ENCODE measurements around the gene HOXB6.
A peak's percentile ranks its signal among the peaks of the same experiment; 100 is the strongest.

The HOXB6 gene

GRCh38 chr17:48609033-48609432 lies 4.2 kb upstream of the HOXB6 start:
- no peak for DNase-seq

DNA sequence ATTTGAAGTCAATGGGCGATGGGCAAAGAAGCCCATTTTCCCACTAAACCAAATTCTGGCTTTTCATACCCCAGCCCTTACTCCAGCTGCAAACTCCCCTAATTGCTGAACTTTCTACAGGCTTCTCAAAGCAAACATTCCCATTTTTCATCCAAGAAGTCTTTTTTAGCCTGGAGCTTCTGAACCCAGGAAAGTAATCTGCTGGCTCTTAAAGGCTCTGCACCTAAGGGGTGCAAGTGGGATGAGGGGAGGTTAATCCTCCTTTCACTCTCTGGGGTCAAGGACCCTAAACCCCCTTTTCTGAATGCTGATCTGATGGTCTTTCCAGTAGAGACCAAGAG lies 3.7 kb upstream of the HOXB6 start:
- DNase-seq: no peak

DNA sequence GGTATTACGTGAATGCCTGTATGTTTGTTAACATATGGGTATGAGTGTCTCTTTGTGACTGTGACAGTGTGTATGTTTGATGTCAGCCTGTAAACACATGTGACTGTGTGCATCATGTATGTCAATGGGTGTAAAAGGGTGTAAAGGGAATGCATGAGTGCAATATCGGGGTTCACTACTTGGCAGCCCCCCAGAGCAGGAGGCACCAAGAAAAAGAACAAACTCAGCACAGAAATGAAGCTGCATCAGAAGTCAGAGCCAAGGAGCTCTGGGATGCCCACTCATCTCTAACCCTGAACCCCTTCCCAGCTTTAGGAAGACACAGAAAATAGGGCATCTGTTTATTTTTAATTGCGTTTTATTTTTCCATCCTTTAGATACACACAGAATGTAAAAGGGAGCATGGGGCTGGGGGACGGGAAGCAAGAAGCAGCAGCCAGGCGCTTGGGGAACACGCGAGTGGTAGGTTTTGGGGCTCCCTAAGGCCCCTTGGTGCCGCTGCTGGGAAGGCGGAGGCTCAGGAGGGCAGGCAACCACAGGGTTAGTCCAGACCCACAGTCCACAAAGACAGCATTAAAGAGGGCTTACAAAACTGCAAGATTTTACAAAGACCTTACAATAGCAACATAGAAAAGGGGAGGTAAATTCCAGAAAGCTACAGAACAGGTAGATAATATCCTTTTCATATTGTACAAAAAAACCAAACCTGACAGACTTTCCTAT lies 2.3 kb upstream of the HOXB6 start:
- no peak for DNase-seq

- no peak for DNase-seq
These were observed 1.5 kb upstream of the HOXB6 start for GRCh38 chr17:48605991-48606891.

DNA sequence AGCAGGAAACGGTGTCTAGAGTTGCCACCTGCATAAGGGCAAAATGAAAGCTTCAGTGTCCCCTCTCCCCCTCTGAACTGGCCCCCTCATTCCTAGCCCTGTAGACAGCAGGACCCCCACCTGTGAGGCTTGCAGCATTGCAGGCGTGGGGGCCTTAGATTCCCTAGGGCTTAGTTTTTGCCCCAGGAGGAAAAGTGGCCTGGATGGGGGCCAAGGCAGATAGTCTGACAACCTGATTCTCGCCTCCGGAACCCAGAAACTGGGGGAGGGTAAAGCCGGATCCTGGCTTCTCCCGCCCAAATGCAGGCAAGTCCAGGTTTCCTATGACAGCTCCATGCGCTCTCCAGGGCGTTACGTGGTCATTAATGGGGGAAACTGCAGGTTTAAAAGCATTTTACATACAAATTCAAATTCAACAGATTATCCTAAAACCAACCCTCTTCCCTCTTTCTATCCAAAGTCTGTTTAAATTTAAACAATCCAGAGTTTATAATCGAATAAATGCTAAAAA lies 678 bp upstream of the HOXB6 start:
- no peak for DNase-seq

- DNase-seq: no peak
These were observed 622 bp downstream of the HOXB6 start for GRCh38 chr17:48603959-48604769.

GRCh38 chr17:48601539-48602425 lies 3.0 kb downstream of the HOXB6 start:
- DNase-seq: no peak

- no peak for DNase-seq
These were observed 3.6 kb downstream of the HOXB6 start for GRCh38 chr17:48601207-48601538.

DNA sequence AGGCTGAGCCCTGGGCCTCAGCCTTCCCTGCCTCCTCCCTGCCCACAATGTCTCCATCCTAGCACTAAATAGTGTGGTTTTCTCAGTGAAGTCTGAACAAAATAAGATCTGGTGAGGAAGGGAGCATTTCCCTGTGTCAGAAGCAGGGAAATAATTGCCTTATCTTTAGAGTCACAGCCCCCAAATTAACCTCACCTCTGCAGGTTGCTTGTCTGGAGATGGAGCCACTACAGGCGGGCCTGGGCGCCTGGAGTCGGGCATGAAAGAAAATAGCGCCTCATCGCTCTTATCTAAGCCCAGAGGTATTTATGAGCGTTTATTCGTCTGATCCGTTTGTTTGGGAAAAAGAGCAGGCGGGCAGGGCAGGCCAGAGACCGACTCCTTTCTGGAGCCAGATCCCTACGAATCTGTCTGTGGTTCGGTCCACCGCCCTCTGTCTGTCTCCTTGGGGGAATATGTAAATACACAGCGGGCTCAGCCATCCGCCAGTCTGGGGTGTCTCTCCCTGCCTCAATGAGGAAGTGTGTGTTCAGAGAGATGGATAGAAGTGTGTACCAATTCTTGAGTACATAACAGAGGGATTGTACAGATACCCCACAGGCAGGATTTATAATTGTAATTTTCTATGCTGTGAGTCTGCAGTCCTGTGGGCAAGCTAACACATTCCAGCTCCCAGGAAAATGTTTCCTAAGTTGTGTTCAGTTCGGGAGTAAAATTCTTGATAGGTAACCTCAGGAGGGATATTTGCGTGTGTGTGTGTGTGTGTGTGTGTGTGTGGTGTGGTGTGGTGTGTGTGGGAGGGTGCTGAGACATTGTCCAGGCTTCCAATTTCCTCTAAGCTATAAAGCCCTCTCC lies 4.3 kb downstream of the HOXB6 start:
- no peak for DNase-seq

GRCh38 chr17:48599354-48599753 lies 5.4 kb downstream of the HOXB6 start:
- no peak for DNase-seq

DNA sequence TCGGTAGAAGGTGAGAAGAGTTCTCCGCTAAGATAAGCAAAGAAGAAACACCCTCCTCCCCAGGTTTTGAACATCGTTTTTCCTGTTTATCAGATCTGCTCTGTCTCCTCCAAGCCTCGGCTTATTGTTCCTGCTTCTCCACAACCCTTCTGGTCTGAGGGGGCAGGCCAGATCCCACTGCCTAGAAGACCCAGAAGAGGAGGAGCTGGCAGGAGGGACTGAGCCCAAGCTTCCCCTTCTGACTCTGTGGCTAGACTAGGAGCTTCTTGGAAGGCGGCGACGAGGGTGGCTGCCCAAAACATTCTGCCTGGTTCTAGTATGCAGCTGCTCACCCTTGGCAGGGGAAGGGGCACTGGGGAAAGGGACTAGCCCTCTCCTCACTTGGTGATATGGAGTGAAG lies 6.0 kb downstream of the HOXB6 start:
- DNase-seq: no peak

- peak; percentile 79 for DNase-seq
These were observed 6.8 kb downstream of the HOXB6 start for GRCh38 chr17:48597778-48598631.

GRCh38 chr17:48597528-48597777 lies 7.3 kb downstream of the HOXB6 start:
- DNase-seq: no peak

DNA sequence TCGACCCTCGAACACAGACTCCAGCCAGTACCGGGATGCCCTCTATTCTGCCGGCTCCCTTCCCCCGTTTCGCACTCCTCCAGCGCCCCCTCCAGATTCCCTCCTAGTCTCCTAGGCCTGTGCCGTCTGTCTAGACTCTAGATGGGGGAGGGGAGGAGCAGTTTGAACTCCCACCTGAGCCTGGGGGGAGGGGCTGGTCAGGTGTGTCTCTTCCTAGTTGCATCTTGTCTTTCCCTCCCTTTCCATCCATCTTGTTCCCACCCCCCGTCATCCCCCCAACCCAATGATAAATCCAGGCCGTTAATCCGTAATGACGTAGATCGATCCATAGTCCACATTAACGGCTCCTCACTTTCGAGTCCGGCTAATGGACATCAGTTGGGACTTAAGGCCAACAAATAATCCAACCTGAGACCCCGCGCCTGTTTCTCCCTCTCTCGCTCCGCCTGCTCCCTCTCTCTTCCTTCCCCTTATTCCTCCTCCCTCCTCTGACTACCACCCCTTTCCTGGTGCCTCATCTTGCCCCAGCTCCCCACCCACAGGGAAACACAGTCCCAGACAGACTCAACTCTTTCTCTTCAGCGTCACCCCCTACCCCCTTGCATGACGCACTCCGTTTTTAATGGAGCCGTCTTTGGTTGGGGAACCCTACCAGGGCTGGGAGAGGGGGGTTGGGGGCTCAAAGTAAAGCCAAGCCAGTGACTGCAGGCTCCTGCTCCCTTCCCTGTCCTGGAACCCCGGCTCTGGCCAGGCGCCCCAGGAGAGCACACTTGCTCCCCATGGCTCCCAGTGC lies 7.9 kb downstream of the HOXB6 start:
- DNase-seq: peak; percentile 83

DNA sequence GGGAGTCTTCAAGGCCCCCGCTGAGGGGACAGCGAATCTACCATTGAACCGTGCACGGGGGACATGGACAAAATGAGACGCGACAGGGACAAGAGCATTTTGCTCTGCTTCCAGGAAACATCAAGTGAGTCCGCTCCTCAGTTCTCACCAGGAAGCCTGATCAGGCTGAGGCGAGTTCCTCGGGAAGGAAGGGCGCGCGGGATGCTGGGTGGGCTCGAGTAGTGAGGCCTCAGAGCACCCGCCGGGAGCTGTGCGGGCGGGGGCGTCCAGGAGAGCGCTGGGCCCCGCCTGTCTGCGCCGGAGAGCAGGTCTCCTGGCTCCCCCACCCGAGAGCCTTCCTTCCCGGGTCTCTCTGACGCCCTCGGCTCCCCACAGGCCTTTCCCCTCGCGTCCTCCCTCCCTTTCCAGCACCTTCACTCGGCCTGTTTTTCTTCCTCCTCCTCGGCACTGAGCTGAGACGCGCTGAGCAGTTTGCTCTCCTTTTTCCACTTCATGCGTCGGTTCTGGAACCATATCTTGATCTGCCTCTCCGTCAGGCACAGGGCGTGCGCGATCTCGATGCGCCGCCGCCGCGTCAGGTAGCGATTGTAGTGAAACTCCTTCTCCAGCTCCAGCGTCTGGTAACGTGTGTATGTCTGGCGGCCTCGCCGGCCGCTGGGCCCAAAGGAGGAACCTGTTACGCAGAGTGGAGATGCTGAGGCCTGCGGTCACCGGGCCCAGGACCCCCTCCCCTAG lies 8.6 kb downstream of the HOXB6 start:
- no peak for DNase-seq

- DNase-seq: no peak
These were observed 9.3 kb downstream of the HOXB6 start for GRCh38 chr17:48595278-48595999.

DNA sequence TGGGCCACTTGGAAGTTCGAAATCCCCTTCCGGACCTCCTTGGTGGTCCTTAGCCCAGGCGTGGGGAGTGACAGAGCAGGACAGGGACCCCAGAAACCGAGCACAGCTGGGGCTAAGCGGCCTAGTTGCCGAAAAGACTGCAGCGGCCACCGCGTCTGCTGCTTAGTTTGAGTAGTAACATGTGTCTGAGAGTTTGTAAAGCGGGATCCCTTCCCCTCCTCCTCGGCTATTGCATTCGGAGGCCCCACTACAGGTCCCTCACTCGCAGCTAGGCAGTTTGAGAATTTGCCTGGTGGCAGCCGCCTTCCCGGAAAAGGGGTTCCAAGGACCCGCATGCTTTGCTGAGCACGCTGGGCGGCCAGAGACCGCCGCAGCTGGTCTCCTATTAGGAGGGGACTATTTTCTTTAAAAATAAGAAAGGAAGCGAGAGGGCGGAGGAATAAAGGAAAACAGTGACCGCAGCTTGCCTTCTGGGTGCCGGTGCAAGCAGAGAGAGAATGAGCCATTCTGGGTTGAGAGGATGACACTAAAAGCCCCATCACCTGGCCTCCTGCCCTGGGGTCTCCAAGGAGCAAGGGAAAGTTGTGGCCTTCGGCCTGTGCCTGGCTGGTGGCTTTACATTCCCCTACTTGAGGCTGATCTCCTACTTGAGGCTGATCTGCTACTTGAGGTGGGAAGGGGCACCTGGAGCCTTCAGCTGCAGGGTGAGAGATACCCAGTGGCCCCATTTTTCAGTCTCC lies 10.1 kb downstream of the HOXB6 start:
- no peak for DNase-seq
